MCF 10A (cell line): ENCODE measurements around the gene AKR1D1. TPM values are rescaled to one million over a fixed set of nuclear protein-coding genes. Genes with fewer than 3 reads are reported as not detected.

ENCODE experiments used
- BruUV-seq: library from RNA; stranded (reverse); fragments of 400-500 nt; replicated peaks from 2 replicates; lab custom pipeline; 2021; lab: Mats Ljungman, UMichigan
- CTCF ChIA-PET: fragments of 300-600 bp; sonication (Branson Sonifier 250); formaldehyde crosslinking; extraction: SDS; loops from one replicate; lab custom pipeline; 2021; ENCODE audit warnings: antibody characterized with exemption, inconsistent platforms; lab: Yijun Ruan, JAX
- POLR2A ChIA-PET: fragments of 300-600, 350-650 bp; sonication (Branson Sonifier 250); formaldehyde crosslinking; extraction: SDS; loops from one replicate; lab custom pipeline; 2020; ENCODE audit warnings: antibody characterized with exemption, inconsistent platforms; lab: Yijun Ruan, JAX
- DNase-seq: peaks from one replicate; pipeline ENCODE4 v3.0.0-alpha.2; 2018; ENCODE audit not compliant: unreplicated experiment
- H3K27ac Mint-ChIP-seq: one replicate; pipeline ENCODE4 v1.8.0; 2022; ENCODE audit warnings: mild to moderate bottlenecking, low read depth, mixed read lengths; ENCODE audit not compliant: unreplicated experiment
- H3K27me3 Mint-ChIP-seq: one replicate; pipeline ENCODE4 v1.8.0; 2022; ENCODE audit warnings: mixed read lengths; ENCODE audit not compliant: insufficient read depth, unreplicated experiment
- H3K36me3 Mint-ChIP-seq: one replicate; pipeline ENCODE4 v1.8.0; 2022; ENCODE audit warnings: mild to moderate bottlenecking, moderate library complexity, mixed read lengths; ENCODE audit not compliant: insufficient read depth, unreplicated experiment
- H3K4me1 Mint-ChIP-seq: one replicate; pipeline ENCODE4 v1.8.0; 2022; ENCODE audit warnings: mixed read lengths; ENCODE audit not compliant: insufficient read depth, unreplicated experiment
- H3K4me3 Mint-ChIP-seq: one replicate; pipeline ENCODE4 v1.8.0; 2022; ENCODE audit warnings: mild to moderate bottlenecking, moderate library complexity, mixed read lengths; ENCODE audit not compliant: unreplicated experiment
- H3K9me3 Mint-ChIP-seq: one replicate; pipeline ENCODE4 v1.8.0; 2022; ENCODE audit warnings: mixed read lengths; ENCODE audit not compliant: unreplicated experiment
- intact Hi-C: fragments of 100-400 bp; cut with micrococcal nuclease; formaldehyde crosslinking; loops from 2 replicates; pipeline ENCODE4 v1.14.1; 2022
- total RNA-seq: library from RNA; stranded (reverse); gene quantifications from 2 replicates; pipeline ENCODE4 v1.2.3, GENCODE V29; 2022
- TF ChIP-seq, protein P1 (sequence below): fragments of 200-600 bp; IDR thresholded peaks from one replicate; pipeline ENCODE4 v1.8.0; 2022; ENCODE audit warnings: antibody characterized with exemption, mild to moderate bottlenecking; ENCODE audit not compliant: unreplicated experiment

AKR1D1 gene
- total RNA-seq, 1 experiment from 2014 or later: not detected

- Mint-ChIP-seq H3K36me3 (no peaks in the 10 kb centered on the region), H3K27ac (no peak overlapping the region), H3K9me3 (no peaks in the 10 kb centered on the region), H3K4me3 (no peak overlapping the region), H3K27me3 (no peaks in the 10 kb centered on the region), H3K4me1 (peaks cover 13% of the 10 kb centered on the region)
- intact Hi-C loops: no loop called here
- ChIA-PET POLR2A (no interaction called here), CTCF (no interaction called here)
- TF ChIP-seq, protein P1, sequence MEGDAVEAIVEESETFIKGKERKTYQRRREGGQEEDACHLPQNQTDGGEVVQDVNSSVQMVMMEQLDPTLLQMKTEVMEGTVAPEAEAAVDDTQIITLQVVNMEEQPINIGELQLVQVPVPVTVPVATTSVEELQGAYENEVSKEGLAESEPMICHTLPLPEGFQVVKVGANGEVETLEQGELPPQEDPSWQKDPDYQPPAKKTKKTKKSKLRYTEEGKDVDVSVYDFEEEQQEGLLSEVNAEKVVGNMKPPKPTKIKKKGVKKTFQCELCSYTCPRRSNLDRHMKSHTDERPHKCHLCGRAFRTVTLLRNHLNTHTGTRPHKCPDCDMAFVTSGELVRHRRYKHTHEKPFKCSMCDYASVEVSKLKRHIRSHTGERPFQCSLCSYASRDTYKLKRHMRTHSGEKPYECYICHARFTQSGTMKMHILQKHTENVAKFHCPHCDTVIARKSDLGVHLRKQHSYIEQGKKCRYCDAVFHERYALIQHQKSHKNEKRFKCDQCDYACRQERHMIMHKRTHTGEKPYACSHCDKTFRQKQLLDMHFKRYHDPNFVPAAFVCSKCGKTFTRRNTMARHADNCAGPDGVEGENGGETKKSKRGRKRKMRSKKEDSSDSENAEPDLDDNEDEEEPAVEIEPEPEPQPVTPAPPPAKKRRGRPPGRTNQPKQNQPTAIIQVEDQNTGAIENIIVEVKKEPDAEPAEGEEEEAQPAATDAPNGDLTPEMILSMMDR: no peak
- no TSS peak for BruUV-seq
- DNase-seq: no peak
Measured at GRCh38 chr7:138129551-138130165, 53.4 kb downstream of the AKR1D1 start.

- Mint-ChIP-seq H3K27ac (no peak overlapping the region), H3K36me3 (no peaks in the 10 kb centered on the region), H3K27me3 (no peaks in the 10 kb centered on the region), H3K4me1 (no peaks in the 10 kb centered on the region), H3K9me3 (no peaks in the 10 kb centered on the region), H3K4me3 (no peak overlapping the region)
- no TSS peak for BruUV-seq
- DNase-seq: no peak
- POLR2A ChIA-PET: no interaction called here
- intact Hi-C loops: no loop called here
- TF ChIP-seq, protein P1: no peak
- CTCF ChIA-PET: no interaction called here
Measured at GRCh38 chr7:138137423-138138171, 61.3 kb downstream of the AKR1D1 start.

- intact Hi-C loops: no loop called here
- TF ChIP-seq, protein P1: no peak
- H3K27me3 Mint-ChIP-seq: no peaks in the 10 kb centered on the region
- POLR2A ChIA-PET: no interaction called here
- no TSS peak for BruUV-seq
- H3K27ac Mint-ChIP-seq: no peak overlapping the region
- no peak for DNase-seq
- CTCF ChIA-PET: interaction anchor here (0.7 kb wide), 1 partner anchor 303 kb away, joined by 4 read pairs; no protein-coding TSS in a partner anchor
- H3K36me3 Mint-ChIP-seq: no peaks in the 10 kb centered on the region
- no peaks in the 10 kb centered on the region for H3K9me3 Mint-ChIP-seq
- no peak overlapping the region for H3K4me3 Mint-ChIP-seq
- H3K4me1 Mint-ChIP-seq: no peaks in the 10 kb centered on the region
Measured at GRCh38 chr7:138138244-138138643, 62.0 kb downstream of the AKR1D1 start.

DNA sequence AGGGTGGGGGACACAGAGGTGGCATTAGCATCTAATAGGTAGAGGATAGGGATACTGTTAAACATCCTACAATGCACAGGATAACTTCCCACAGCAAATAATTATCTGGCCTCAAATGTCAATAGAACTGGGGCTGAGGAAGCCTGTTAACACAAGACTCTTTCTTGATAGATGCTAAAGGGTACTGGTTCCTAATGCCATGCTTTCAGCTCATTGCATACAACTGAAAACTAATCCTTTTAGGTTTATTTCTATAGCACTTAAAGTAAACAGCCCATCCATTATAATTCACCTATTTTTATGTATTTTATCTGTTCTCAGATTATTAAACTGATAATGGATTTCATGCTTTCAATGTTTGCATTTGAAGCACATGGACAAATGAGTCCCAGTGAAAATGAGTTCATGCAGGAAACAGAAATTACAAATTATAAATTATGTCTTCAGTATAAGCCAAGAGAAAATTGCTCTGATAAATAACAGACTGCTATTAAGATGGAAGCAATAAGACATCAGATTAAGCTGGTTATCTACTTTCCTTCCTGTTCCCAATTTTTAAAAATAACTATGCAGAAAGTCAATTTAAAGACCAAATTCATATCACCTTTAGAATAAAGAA, 66.4 kb downstream of the AKR1D1 start:
- Mint-ChIP-seq H3K4me3 (no peak overlapping the region), H3K36me3 (no peaks in the 10 kb centered on the region), H3K27ac (no peak overlapping the region), H3K9me3 (no peaks in the 10 kb centered on the region), H3K4me1 (no peaks in the 10 kb centered on the region), H3K27me3 (no peaks in the 10 kb centered on the region)
- intact Hi-C loops: no loop called here
- BruUV-seq: no TSS peak
- POLR2A ChIA-PET: no interaction called here
- DNase-seq: no peak
- CTCF ChIA-PET: interaction anchor here (0.6 kb wide), 1 partner anchor 606 kb away, joined by 3 read pairs; no protein-coding TSS in a partner anchor
- TF ChIP-seq, protein P1: no peak
